Activated CD4-positive, alpha-beta T cell treated with anti-CD3 and anti-CD28 coated beads, Interleukin-10, Interleukin-2, amounts not matched to agents 100 ng/mL and 50 ng/mL, durations not matched to agents 16 hours and 8 hours (primary cell): ENCODE data around the gene NUTM2E.
"Not testable (repeated sequence)": the region's sequence is repeated elsewhere in the genome, so short reads cannot be mapped to it uniquely, and the experiment has no call there.

Experiments used
- DNase-seq: peaks from one replicate; pipeline ENCODE4 v3.0.0-alpha.2; 2020

The NUTM2E gene

DNA sequence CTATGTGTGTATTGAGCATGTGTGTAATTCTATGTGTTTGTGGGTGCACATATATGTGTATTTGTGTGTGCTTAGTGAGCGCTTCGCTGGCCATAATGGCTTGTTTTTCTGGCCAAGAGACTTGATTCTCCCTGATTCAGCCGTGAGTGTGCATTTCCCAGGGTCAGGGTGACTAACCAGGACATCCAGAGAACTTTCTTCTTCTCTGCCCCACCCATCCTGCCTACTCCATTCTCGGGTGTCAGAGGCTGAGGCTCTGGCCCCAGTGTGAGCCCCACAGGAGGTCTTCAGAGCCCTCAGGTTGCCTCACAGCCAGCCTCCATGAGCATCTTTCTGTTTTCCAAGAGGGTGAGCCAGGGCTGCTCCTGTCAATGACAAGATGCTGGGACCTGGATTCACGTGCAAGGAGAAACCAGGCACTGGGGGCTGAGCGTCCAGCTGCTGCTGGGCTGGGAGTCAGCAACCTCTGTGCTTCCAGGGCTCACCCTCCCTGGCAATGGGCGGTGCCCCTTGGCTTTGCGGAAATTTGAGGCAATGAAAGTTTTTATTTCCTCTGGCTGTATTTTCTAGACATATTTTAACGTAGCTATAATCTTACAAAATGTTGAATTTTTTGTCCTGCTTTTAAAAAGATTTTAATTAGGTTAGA is 40.5 kb downstream of the NUTM2E start:
- DNase-seq, result not testable (repeated sequence)

DNA sequence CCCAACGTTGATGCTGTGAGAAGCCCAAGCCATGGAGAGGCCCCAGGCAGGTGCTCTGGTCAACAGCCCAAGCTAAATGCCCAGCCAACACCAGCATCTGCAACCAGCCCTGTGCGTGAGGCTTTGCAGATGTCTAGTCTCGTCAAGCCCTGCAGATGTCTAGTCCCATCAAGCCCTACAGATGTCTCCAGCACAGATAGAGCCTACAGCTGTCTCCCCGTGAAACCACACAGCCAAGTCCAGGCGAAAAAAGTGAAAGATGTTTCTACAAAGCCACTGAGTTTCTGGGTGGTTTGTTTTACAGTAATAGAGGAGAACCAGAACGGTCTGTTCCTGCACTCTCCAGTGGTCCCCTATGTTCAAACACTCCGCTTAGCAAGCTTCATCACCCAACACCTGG is 41.5 kb downstream of the NUTM2E start:
- DNase-seq, result not testable (repeated sequence)

DNA sequence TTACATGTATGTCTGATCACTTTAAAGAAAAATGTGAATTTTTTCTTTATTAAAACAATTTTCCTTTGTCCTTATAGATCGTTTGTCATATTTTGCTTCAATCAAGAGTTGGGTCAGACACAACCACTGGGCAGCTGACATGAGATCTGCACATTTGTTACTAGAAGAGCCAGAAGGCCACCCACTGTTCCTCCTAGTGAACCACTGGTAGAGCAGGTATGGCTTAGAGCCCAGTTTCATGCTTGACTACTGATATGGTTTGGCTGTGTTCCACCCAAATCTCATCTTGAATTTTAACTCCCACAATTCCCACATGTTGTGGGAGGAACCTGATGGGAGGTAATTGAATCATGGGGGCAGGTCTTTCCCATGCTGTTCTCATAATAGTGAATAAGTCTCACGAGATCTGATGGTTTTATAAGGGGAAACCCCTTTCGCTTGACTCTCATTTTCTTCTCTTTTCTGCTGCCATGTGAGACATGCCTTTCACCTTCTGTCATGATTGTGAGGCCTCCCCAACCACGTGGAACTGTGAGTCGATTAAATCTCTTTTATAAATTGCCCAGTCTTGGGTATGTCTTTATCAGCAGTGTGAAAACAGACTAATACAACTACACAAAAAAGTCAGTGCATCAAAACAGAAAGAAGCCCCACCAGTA is 43.0 kb downstream of the NUTM2E start:
- DNase-seq, result not testable (repeated sequence)

DNA sequence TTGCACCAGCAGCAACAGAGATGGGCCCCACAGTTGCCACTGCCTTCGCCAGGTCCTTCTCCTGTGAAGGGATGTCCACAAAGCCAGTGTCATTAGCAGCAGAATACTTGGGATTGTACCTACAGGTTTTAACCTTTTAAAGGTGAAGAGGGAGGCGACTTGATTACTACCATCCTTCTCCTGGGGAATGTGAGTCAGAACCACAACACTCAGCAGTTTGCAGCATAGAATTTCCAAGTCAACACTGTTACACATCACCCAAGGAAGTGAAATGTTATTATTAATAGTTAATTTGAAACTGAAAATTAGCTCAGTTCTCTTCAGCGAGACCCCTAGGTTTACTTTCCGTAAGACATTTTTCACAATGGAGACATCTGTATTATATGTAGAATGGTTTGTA is 45.2 kb downstream of the NUTM2E start:
- DNase-seq, result not testable (repeated sequence)
